Kidney (tissue), 14 donors: ENCODE results near the gene C1QTNF6. TPM values are rescaled to one million over a fixed set of nuclear protein-coding genes. Genes with fewer than 3 reads are reported as not detected.

Experiments
- DNase-seq, 5 donors: peaks; one replicate each; pipeline ENCODE4 v3.0.0-alpha.2; 2013 to 2020
- FAIRE-seq: peaks from 2 replicates; lab custom pipeline; 2012; peaks lifted over from hg19 to GRCh38; lab: Jason Lieb, UNC
- H3K27ac ChIP-seq, 2 donors: one replicate each; pipeline ENCODE4 v1.7.0; 2013; ENCODE audit warnings: low read depth in 2 of 2, low read length in 2 of 2, inconsistent platforms in 1 of 2
- H3K27me3 ChIP-seq: one replicate; pipeline ENCODE4 v1.7.1; 2013; ENCODE audit warnings: low read length, inconsistent platforms; ENCODE audit not compliant: control insufficient read depth, insufficient read depth
- H3K36me3 ChIP-seq, 3 donors: one replicate each; pipeline versions ENCODE4 v1.7.0 to v1.7.1; 2013; ENCODE audit warnings: low read length in 3 of 3, control low read depth in 1 of 3, inconsistent platforms in 1 of 3; ENCODE audit not compliant: insufficient read depth in 3 of 3, control insufficient read depth in 2 of 3
- H3K4me1 ChIP-seq, 3 donors: one replicate each; pipeline versions ENCODE4 v1.7.0 to v1.7.1; 2013; ENCODE audit warnings: low read length in 3 of 3, inconsistent platforms in 1 of 3, low read depth in 1 of 3; ENCODE audit not compliant: control insufficient read depth in 2 of 3, insufficient read depth in 2 of 3
- H3K4me3 ChIP-seq, 3 donors: one replicate each; pipeline versions ENCODE4 v1.7.0 to v1.8.1; 2013; ENCODE audit warnings: low read length in 3 of 3, control low read depth in 1 of 3, inconsistent platforms in 1 of 3
- H3K9ac ChIP-seq, 3 donors: one replicate each; pipeline versions ENCODE4 v1.7.0 to v1.7.1; 2013; ENCODE audit warnings: low read length in 3 of 3, control low read depth in 1 of 3, inconsistent platforms in 1 of 3
- H3K9me3 ChIP-seq, 3 donors: one replicate each; pipeline versions ENCODE4 v1.7.0 to v1.7.1; 2013; ENCODE audit warnings: low read length in 3 of 3, control low read depth in 1 of 3, inconsistent platforms in 1 of 3; ENCODE audit not compliant: control insufficient read depth in 2 of 3, insufficient read depth in 1 of 3
- intact Hi-C: fragments of 100-400 bp; cut with DNase I; formaldehyde crosslinking; loops from one replicate; pipeline ENCODE4 v1.11.1; 2022
- polyA plus RNA-seq: library from polyadenylated mRNA; stranded (reverse); fragments of 350-450 nt; fragmentation: Illumina TruSeq; extraction: RNeasy Lipid Tissue Mini Kit (QIAGEN cat#74804); gene quantifications from one replicate; pipeline ENCODE4 v1.2.3, GENCODE V29; 2014; ENCODE audit warnings: low read depth, low replicate concordance; ENCODE audit not compliant: insufficient read depth
- total RNA-seq: library from RNA; stranded (reverse); fragmentation: NEBNext Ultra II Directional; extraction: Animal tissue kit (Norgen Biotek cat#: 25700); gene quantifications from one replicate; pipeline ENCODE4 v1.2.1, GENCODE V29; 2021
- TF ChIP-seq, protein P1 (sequence below): IDR thresholded peaks from 3 replicates; pipeline ENCODE4 v1.5.1; 2012; ENCODE audit warnings: mild to moderate bottlenecking, moderate library complexity, borderline replicate concordance; ENCODE audit not compliant: insufficient read depth; ENCODE audit errors: extremely low read depth
- donor health status: control.
- donor health status: control.
- donor health status: control.
- donor health status: control.
- donor health status: control.
- donor health status: DM: yes; HTN: yes; CAD: no.
- donor health status: Normal renal cell carcinoma (clear cell type).

The C1QTNF6 gene
- total and polyA plus RNA-seq, 2 donors from 2014 or later, result 3.2 to 8.0 TPM

DNA sequence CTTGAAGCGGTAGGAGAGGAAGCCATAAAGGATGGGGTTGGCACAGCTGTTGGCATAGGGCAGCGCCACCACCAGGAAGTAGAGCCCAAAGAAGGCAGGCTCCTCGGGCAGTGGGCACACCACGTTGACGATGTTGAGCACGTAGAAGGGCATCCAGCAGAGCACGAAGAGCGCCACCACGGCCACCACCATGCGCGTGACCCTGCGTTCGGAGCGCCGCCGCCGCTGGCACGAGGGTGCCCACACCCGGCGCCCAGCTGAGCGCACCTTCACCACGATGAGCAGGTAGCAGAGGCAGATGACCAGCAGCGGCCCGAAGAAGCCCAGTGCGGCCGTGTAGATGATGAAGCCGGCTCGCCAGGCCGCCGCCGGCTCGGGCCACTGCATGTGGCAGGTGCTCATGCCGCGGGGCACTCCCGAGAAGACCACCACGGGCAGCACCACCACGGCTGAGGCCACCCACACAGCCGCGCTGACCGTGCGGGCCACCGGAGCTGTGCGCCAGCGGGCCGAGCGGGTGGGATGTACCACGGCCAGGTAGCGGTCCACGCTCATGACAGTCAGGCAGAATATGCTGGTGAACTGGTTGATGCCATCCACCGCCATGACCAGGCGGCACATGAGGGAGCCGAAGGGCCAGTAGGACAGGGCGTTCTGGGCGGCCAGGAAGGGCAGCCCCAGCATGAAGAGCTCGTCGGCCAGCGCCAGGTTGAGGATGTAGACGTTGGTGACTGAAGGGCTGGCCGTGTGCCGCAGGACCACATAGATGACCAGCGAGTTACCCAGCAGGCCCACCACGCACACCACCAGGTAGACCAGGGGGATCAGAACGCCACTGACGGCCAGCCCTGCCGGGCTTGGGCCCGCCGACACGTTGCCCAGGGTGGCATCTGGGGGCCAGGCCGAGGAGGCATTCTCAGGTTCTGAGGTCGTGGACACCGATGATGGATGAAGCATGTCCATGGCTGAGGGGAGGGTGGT, 19.1 kb upstream of the C1QTNF6 start:
- no peak overlapping the region for H3K27ac ChIP-seq
- no peaks in the 10 kb centered on the region for H3K9me3 ChIP-seq
- H3K4me3 ChIP-seq, result no peak overlapping the region
- H3K4me1 ChIP-seq, result no peaks in the 10 kb centered on the region
- no peaks in the 10 kb centered on the region for H3K36me3 ChIP-seq
- DNase-seq (peak in 2 of 5 donors; percentile 42 to 71), FAIRE-seq (no peak)
- TF ChIP-seq, protein P1, sequence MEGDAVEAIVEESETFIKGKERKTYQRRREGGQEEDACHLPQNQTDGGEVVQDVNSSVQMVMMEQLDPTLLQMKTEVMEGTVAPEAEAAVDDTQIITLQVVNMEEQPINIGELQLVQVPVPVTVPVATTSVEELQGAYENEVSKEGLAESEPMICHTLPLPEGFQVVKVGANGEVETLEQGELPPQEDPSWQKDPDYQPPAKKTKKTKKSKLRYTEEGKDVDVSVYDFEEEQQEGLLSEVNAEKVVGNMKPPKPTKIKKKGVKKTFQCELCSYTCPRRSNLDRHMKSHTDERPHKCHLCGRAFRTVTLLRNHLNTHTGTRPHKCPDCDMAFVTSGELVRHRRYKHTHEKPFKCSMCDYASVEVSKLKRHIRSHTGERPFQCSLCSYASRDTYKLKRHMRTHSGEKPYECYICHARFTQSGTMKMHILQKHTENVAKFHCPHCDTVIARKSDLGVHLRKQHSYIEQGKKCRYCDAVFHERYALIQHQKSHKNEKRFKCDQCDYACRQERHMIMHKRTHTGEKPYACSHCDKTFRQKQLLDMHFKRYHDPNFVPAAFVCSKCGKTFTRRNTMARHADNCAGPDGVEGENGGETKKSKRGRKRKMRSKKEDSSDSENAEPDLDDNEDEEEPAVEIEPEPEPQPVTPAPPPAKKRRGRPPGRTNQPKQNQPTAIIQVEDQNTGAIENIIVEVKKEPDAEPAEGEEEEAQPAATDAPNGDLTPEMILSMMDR, result no peak
- intact Hi-C loops, result loop anchor here (10.0 kb wide), 1 partner anchor 122 kb away; no protein-coding TSS in a partner anchor
- no peak overlapping the region for H3K9ac ChIP-seq
- no peaks in the 10 kb centered on the region for H3K27me3 ChIP-seq

DNA sequence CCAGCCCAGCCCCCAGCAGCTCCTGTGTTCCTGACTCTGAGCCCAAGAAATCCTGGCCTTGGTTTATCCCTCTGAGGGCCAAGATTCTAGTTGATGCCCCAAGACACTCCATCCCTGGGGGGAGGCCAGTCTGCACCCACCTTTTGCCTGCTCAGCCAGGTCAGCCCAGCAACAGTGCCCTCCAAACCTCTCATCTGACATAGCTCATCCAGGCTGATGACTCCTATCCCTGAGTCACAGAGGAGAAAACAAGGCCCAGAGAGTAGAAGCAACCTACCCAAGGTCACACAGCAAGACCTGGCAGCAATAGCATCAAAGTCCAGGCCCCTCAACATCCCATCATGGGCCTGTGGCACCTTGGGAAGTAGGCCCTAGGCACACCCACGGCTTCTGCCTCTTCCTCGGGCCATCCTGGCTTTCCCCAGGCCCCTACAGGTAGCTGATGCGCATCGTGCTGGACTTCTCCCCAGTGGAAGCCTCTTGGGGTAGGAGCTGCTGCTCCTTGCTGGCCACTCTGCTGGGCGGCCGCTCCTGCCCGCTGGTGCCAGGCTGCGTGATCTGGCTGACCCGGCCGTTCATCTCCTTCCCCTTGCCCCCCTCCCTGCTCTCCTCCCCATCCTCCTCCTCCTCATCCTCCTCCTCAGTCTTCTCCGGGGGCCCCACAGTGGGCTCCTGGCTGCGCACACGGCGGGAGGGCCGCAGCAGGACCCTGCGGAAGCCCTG, 18.2 kb upstream of the C1QTNF6 start:
- H3K9ac ChIP-seq, result no peak overlapping the region
- no peaks in the 10 kb centered on the region for H3K4me1 ChIP-seq
- no peak overlapping the region for H3K4me3 ChIP-seq
- DNase-seq (peak in 2 of 5 donors; percentile 28 to 65), FAIRE-seq (no peak)
- H3K27ac ChIP-seq, result no peak overlapping the region
- no peaks in the 10 kb centered on the region for H3K27me3 ChIP-seq
- H3K9me3 ChIP-seq, result no peaks in the 10 kb centered on the region
- TF ChIP-seq, protein P1, result no peak
- no peaks in the 10 kb centered on the region for H3K36me3 ChIP-seq
- intact Hi-C loops, result loop anchor here (10.0 kb wide), 1 partner anchor 121 kb away; no protein-coding TSS in a partner anchor

DNA sequence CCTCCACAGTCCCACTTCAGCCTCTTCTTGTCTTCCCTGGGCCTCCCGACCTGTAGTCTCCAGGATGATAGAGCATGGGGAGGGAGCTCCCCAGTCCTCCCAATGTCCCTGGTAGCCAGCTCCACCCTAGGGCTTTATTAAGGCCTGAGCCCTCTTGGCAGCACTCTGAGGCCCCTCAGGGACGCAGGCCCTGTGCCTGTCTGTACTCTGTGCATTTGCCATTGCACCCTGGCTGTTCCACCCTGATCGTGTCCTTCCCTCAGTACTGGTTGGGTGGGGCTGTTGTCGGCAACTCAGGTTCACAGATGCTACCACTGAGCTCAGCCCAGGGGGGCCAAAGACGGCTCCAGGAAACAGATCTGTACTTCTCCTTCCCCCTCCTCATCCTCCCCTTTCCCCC, 17.0 kb upstream of the C1QTNF6 start:
- peak in 2 of 5 donors; percentile 26 to 48 for DNase-seq
- no peaks in the 10 kb centered on the region for H3K27me3 ChIP-seq
- H3K27ac ChIP-seq, result no peak overlapping the region
- no peak for FAIRE-seq
- no peak overlapping the region for H3K9ac ChIP-seq
- TF ChIP-seq, protein P1, result no peak
- intact Hi-C loops, result loop anchor here (10.0 kb wide), 1 partner anchor 120 kb away; no protein-coding TSS in a partner anchor
- no peaks in the 10 kb centered on the region for H3K36me3 ChIP-seq
- no peak overlapping the region for H3K4me3 ChIP-seq
- H3K9me3 ChIP-seq, result no peaks in the 10 kb centered on the region
- no peaks in the 10 kb centered on the region for H3K4me1 ChIP-seq
